Hematopoietic multipotent progenitor cell treated with erythropoietin and hydrocortisone succinate and interleukin-3 and kit ligand, for 17 days (in vitro differentiated cells): Measurements from ENCODE around the gene RPP25.
"Not testable (repeated sequence)": the region's sequence is repeated elsewhere in the genome, so short reads cannot be mapped to it uniquely, and the experiment has no call there.

Experiments
- DNase-seq: peaks from one replicate; pipeline ENCODE4 v3.0.0-alpha.2; 2015; ENCODE audit warnings: low spot score

Gene RPP25

DNA sequence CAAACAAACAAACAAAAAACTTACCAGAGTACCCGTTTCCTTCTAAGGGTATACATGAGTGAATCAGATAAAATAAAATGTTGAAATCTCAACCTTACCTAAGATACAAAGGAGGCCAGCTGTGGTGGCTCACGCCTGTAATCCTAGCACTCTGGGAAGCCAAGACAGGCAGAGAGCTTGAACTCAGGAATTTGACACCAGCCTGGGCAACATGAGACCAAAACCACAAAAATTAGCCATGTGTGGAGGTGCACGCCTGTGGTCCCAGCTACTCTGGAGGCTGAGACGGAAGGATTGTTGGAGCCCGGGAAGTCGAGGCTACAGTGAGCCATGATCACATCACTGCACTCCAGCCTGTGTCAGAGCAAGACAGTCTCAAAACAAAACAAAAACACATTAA is 38.9 kb downstream of the RPP25 start:
- DNase-seq: no peak

DNA sequence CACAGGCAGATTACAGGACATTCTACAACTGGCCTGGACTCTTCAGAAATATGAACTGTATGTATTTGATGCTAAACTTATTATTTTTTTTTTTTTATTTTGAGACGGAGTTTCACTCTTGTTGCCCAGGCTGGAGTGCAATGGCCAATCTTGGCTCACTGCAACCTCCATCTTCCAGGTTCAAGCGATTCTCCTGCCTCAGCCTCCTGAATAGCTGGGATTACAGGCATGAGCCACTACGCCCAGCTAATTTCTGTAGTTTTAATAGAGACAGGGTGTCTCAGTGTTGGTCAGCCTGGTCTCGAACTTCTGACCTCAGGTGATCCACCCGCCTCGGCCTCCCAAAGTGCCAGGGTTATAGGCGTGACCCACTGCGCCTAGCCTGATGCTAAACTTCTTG is 42.8 kb downstream of the RPP25 start:
- DNase-seq: not testable (repeated sequence)

DNA sequence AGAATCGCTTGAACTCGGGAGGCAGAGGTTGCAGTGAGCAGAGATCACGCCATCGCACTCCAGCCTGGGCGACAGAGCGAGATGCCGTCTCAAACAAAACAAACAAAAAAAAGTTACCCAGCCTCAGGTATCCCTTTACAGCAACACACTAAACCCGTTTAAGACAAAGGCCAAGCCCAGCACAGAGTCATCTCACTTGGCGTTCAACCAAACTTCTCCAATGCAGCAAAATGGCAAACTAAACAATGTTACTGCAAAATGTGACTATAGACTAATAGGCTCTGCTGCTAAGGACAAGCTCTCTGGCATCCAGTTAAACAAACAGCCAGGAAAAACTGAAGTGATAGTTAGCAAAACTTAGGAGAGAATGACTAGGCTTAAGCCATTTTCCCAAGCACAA is 43.5 kb downstream of the RPP25 start:
- no peak for DNase-seq

GRCh38 chr15:74908635-74909034 is 47.9 kb downstream of the RPP25 start:
- DNase-seq: no peak

DNA sequence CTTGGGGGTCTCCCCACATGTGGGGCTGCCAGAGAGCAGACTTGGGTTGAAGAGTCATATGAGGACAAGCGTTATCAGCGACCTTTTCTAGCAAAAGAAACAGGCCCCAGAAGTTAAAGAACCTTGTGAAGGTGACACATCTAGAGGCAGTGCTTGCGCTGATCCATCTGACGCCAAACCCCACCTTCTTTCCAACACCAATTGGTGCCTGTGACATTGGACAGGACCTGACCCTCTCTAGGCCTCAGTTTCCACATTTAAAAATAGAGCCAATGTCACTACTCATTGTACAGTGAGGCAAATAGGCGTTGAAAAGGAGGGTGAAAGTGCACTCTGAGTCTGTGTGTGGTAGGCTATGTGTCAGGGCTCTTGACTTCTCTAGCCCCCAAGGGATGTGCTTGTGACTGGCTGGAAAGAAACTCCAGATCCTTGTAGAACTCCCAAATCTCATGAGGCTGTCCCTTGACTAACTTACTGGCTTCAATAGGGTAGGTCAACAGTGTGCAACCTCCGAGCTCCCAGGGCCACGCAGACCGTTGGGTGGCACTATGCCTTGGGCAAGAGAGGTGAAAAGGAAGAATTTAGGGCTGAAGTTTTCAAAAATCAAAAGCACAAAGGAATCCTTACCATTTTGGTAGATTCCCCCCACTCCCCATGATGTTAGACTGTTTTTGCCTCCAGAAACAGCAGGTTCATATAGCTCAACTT is 49.3 kb downstream of the RPP25 start:
- no peak for DNase-seq

DNA sequence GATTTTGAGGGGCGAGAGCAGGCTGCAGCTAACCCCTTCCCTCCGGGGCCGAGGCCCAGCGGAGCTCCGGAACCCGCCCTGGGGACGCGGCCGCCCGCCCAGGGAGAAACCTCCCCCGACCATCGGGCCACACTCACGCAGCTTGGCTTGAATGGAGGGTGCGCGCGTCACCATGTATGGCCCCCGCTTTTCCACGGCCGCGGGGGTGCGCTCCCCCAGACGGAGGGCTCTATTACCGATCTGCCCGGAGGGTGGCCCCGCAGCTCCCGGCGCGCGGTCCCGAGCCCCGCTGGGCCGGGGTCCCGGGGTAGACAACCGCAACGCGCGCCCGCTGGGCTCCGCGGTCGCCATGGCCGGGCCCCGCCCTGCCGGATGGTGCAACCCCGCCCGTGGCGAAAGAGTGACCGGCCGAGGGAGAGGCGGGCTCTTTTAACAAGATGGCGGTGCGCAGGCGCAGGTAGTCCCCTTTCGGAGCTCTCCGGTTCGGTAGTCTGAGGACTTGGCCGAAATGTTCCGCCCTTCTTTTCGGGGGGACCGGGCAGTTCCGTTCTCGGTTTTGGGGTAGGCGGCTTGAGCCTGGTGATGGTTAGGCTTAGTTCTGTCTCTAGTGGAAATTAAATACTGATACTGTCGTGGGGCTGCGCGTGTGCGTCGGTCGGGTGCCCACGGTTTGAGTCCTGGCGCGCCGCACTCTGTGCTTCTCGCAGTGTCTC is 50.0 kb downstream of the RPP25 start, which contains the start of gene FAM219B:
FAM219B (minus strand) TSS at position 402 of the 713 bp plus-strand sequence; CDS start at position 351, 51 bp downstream.
- DNase-seq: peak; percentile 89

GRCh38 chr15:74906067-74906449 is 50.5 kb downstream of the RPP25 start:
- DNase-seq: peak; percentile 22
